GM19372 (cell line): ENCODE data around the gene JUN.
"Not testable (repeated sequence)": the region's sequence is repeated elsewhere in the genome, so short reads cannot be mapped to it uniquely, and the experiment has no call there.

Experiments used
- ATAC-seq: cut with Tn5 transposase; IDR thresholded peaks from one replicate; pipeline ENCODE4 v1.9.1; 2021; ENCODE audit warnings: mild to moderate bottlenecking, low read depth, moderate library complexity; ENCODE audit not compliant: unreplicated experiment

Gene JUN

DNA sequence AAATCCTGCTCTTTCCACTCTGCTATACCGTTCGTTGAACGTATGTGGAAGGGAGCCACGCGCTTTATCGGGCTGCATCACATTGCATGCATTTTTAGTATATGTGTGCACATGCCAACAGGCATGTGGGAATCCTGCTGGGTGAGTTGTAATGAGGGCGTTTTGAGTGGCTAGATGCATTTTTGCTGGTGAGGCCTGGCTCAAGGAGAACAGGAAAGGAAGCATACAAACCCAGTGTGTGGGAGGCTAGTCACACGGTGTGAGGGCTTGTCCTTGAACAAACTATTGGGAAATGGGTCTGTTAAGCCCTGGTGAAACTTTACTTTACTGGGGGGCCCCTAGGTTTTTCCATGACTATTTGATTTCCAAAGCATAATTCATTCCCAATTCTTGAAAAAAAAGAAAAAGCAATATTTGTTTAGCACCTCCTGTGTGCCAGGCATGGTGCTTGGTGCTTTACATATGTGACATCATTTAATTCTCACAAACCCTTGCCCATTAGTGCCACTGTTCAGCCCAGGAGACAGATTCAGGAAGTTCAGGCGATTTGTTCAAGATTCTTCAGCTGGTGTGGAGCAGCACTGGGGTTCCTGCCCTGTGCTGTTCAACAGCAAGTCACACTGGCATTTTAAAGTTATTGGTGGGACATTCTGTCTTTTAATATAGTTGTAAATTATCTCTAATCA, 25.6 kb upstream of the JUN start:
- ATAC-seq: no peak

DNA sequence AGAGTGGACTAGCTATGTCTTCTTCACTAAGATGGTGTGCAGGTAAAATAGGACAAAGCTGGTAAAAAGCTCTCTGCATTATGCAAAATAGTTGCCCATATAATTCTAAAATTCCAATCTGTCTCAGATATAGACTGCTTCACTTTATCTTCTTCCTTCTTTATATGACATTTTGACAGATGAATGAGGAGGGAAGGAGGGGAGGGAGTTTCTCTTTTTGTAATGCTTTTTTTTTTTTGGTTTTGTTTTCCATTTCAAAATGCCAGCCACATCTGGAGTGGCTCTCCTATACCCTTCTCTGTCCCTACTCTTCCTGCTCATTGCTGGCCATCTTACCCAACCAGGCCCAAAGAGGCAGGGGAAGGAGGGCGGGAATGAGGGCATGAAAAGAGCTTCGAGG, 24.2 kb upstream of the JUN start:
- no peak for ATAC-seq

DNA sequence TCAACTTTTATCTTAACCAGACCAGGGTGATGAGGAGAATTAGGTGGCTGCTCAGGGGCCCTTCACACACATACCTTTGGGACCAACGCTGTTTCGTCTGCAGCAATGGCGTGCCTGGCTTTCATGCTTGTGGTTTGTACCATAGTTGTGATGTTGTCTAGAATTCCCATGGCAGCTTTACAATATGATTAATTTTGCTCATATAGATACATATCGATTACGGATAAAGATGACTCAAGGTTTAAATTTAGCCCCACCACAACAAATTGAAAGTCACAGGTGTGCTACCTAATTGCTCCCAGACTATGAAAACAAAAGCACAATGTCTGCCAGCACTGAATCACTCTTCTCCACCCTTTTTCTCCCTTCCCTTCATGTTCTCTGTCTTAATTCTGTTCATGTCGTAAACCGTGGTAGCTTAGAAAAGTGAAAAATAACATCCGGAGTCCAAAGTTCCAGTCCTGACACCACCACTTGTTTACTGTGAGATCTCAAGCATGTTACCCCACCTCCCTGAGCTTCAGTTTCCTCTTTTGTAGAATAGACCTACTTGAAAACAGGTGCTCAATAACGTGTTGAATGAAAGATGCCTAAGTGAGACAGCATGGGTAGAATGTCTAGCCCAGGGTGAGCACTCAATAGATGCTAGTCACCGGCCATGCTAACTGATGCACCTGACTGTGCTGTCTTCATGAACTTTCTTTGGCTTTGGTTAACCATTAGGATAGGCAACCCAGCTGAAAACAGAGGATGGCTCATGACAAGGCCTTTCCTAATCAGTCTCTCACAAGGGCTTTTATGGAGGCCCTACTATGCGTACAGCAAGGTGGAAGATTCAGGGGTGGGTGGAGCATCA, 22.1 kb upstream of the JUN start:
- ATAC-seq: no peak

- ATAC-seq: no peak
Observed at GRCh38 chr1:58804853-58805565, 21.2 kb upstream of the JUN start.

GRCh38 chr1:58803858-58804257, 20.0 kb upstream of the JUN start:
- ATAC-seq: no peak

GRCh38 chr1:58802640-58803399, 19.0 kb upstream of the JUN start:
- ATAC-seq: no peak

GRCh38 chr1:58801286-58801685, 17.4 kb upstream of the JUN start:
- not testable (repeated sequence) for ATAC-seq

DNA sequence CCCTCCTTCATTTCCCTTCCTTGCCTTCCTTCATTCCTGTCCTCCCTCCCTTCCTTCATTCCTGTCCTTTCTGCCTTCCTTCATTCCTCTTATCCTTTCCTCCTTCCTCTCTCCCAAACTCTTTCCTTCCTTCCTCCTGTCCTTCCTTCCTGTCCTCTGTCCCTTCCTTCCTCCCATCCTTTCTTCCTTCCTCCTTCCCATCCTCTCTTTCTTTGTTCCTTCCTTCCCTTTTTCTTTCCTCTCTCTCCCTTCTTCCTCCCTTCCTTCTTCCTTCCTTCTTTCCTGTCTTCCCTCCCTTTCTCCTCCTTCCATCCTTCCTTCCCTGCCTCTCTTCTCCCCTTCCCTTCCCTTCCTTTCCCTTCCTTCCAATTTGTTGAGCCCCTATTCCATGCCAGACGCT, 15.8 kb upstream of the JUN start:
- ATAC-seq: no peak

GRCh38 chr1:58798910-58799442, 15.1 kb upstream of the JUN start:
- no peak for ATAC-seq

DNA sequence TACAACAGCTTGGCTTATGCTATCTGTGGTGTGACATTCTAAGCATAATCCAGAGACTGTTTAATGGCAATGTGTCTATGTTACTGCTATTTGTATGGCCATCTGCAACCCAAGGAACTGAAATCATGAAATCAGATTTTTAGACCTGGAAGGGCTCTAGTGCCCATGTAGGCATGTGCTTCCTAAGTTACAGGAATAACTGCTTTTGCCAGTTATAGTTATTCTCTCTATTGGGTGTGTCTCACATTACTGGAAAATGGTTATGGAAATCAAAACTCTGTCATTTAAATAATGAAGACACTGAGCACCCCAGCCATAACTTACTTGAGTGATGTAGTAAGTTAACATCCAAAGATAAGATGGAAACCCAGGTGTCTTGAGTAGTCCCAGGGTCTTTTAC, 12.6 kb upstream of the JUN start:
- ATAC-seq: no peak

- ATAC-seq: no peak
Observed at GRCh38 chr1:58794585-58794984, 10.7 kb upstream of the JUN start.

- ATAC-seq: no peak
Observed at GRCh38 chr1:58792846-58793245, 9.0 kb upstream of the JUN start.

GRCh38 chr1:58791106-58791505, 7.3 kb upstream of the JUN start:
- no peak for ATAC-seq

DNA sequence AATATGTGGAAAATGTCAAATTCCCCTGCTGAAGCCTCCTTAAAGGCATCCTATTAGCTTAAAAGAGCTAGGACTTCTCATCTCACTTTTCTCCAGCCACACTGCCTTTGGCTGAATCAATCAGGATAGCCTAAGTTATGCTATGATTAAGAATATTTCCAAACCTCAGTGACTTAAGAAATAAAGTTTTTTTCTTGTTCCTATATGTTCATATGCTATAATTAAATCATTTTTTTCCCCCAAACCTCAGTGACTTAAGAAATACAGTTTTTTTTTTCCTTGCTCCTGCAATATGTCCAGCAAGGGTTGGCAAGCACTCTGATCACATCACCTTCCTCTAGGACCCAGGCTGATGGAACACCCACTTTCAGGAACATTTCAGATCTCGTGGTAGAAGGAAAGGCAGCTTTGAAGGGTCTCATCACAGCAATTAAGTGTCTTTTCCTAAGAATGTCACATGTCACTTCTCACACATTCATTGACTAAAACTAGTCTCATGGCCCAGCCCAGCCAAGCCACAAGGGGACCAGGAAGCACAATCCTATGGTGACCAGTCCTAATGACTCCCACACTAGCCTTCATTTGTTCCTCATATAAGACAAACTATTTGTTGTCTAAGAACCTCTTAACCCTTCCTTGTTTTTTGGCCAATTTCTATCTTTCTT, 6.3 kb upstream of the JUN start:
- ATAC-seq: no peak

- ATAC-seq: no peak
Observed at GRCh38 chr1:58789322-58789856, 5.5 kb upstream of the JUN start.

GRCh38 chr1:58788259-58788658, 4.4 kb upstream of the JUN start:
- no peak for ATAC-seq

DNA sequence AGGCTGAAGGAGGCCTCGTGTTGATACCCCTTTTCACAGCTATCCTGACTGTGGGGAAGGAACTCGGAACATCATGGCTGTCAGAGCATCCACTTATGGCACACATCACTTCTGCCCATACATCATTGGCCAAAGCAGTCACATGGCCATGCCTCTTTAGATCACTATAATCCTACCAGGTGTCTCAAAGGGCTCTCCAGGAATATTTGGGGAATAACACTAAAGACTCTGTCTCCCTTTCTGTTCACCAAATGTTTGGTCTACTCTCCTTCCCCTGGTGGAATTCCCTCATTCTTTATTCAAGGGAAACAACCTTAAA, 3.0 kb upstream of the JUN start:
- ATAC-seq: no peak

- no peak for ATAC-seq
Observed at GRCh38 chr1:58786184-58786926, 2.5 kb upstream of the JUN start.

GRCh38 chr1:58785442-58786058, 1.7 kb upstream of the JUN start:
- no peak for ATAC-seq
